WERI-Rb-1 (cell line): Measurements from ENCODE around the gene DDAH2.

ENCODE experiments used
- DNase-seq: peaks from one replicate; pipeline ENCODE4 v3.0.0-alpha.2; 2020
- H3K27ac ChIP-seq: fragments of 250-450 bp; sonication (Bioruptor Pico); 2 replicates; pipeline ENCODE4 v1.5.1; 2020; ENCODE audit warnings: mild to moderate bottlenecking, moderate library complexity
- H3K27me3 ChIP-seq: fragments of 250-450 bp; sonication (Bioruptor Pico); 2 replicates; pipeline ENCODE4 v1.5.1; 2021; ENCODE audit warnings: mild to moderate bottlenecking, low read depth, moderate library complexity; ENCODE audit not compliant: insufficient read depth, severe bottlenecking
- H3K36me3 ChIP-seq: fragments of 250-450 bp; sonication (Bioruptor Pico); 2 replicates; pipeline ENCODE4 v1.5.1; 2020; ENCODE audit warnings: mild to moderate bottlenecking, moderate library complexity
- H3K4me3 ChIP-seq: 2 replicates; pipeline ENCODE4 v1.5.1; 2011; ENCODE audit warnings: low read depth, mild to moderate bottlenecking, control low read depth, low read length
- H3K9me3 ChIP-seq: fragments of 250-450 bp; sonication (Bioruptor Pico); 2 replicates; pipeline ENCODE4 v1.5.1; 2021; ENCODE audit warnings: mild to moderate bottlenecking, moderate library complexity; ENCODE audit not compliant: severe bottlenecking
- CTCF ChIP-seq: IDR thresholded peaks from 2 replicates; pipeline ENCODE4 v1.5.1; 2011; ENCODE audit warnings: low read depth, mild to moderate bottlenecking, control low read depth, inconsistent platforms, low read length

Gene DDAH2

GRCh38 chr6:31690231-31691077 is 38.6 kb downstream of the DDAH2 start:
- TF ChIP-seq CTCF = no peak
- H3K9me3 ChIP-seq = no peaks in the 10 kb centered on the region

GRCh38 chr6:31689249-31690110 is 39.6 kb downstream of the DDAH2 start:
- DNase-seq = peak; percentile 42
- Histone ChIP-seq H3K4me3 (no peak overlapping the region), H3K36me3 (peaks cover 79% of the 10 kb centered on the region), H3K27me3 (no peaks in the 10 kb centered on the region), H3K9me3 (no peaks in the 10 kb centered on the region), H3K27ac (no peak overlapping the region)
- TF ChIP-seq CTCF = peak; percentile 83

More at GRCh38 chr6:31690231-31691077, 38.6 kb downstream of the DDAH2 start:
- Histone ChIP-seq H3K27ac (no peak overlapping the region), H3K36me3 (peaks cover 82% of the 10 kb centered on the region), H3K27me3 (no peaks in the 10 kb centered on the region), H3K4me3 (no peak overlapping the region)
- no peak for DNase-seq

GRCh38 chr6:31687860-31688693 is 41.0 kb downstream of the DDAH2 start:
- peaks cover 72% of the 10 kb centered on the region for H3K36me3 ChIP-seq
- TF ChIP-seq CTCF = no peak
- no peak for DNase-seq

GRCh38 chr6:31687321-31687720 is 41.8 kb downstream of the DDAH2 start:
- DNase-seq = no peak
- no peak for TF ChIP-seq CTCF
- Histone ChIP-seq H3K4me3 (no peak overlapping the region), H3K27me3 (no peaks in the 10 kb centered on the region), H3K9me3 (no peaks in the 10 kb centered on the region), H3K27ac (no peak overlapping the region), H3K36me3 (peaks cover 69% of the 10 kb centered on the region)

More at GRCh38 chr6:31687860-31688693, 41.0 kb downstream of the DDAH2 start:
- H3K27ac ChIP-seq = no peak overlapping the region
- H3K4me3 ChIP-seq = no peak overlapping the region
- H3K9me3 ChIP-seq = no peaks in the 10 kb centered on the region
- no peaks in the 10 kb centered on the region for H3K27me3 ChIP-seq

- H3K36me3 ChIP-seq = peaks cover 66% of the 10 kb centered on the region
- H3K4me3 ChIP-seq = no peak overlapping the region
- no peak for DNase-seq
- H3K27me3 ChIP-seq = no peaks in the 10 kb centered on the region
- TF ChIP-seq CTCF = no peak
- no peak overlapping the region for H3K27ac ChIP-seq
- no peaks in the 10 kb centered on the region for H3K9me3 ChIP-seq
Observed at GRCh38 chr6:31686483-31686882, 42.6 kb downstream of the DDAH2 start.
